GM19193 (cell line): ENCODE measurements around the gene PIK3C3.

Experiments
- POLR2A ChIP-seq: IDR thresholded peaks from 4 replicates; pipeline ENCODE4 v1.6.1; 2011; ENCODE audit not compliant: insufficient read depth, insufficient read length; ENCODE audit errors: extremely low read depth

The PIK3C3 gene

GRCh38 chr18:41954827-41955613 lies at the start of gene PIK3C3:
PIK3C3 (plus strand) TSS chr18:41955234; CDS start chr18:41955292, 58 bp downstream.
- TF ChIP-seq POLR2A, result peak; percentile 50

- TF ChIP-seq POLR2A, result no peak
Observed at GRCh38 chr18:41905786-41906527, 49.1 kb upstream of the PIK3C3 start.

- no peak for TF ChIP-seq POLR2A
Observed at GRCh38 chr18:41906528-41907146, 48.4 kb upstream of the PIK3C3 start.

GRCh38 chr18:41917181-41917580 lies 37.9 kb upstream of the PIK3C3 start:
- no peak for TF ChIP-seq POLR2A

- TF ChIP-seq POLR2A, result no peak
Observed at GRCh38 chr18:41921770-41922169, 33.3 kb upstream of the PIK3C3 start.

- TF ChIP-seq POLR2A, result no peak
Observed at GRCh38 chr18:41922176-41922575, 32.9 kb upstream of the PIK3C3 start.

- TF ChIP-seq POLR2A, result no peak
Observed at GRCh38 chr18:41922841-41923240, 32.2 kb upstream of the PIK3C3 start.

GRCh38 chr18:41923446-41923845 lies 31.6 kb upstream of the PIK3C3 start:
- TF ChIP-seq POLR2A, result no peak

GRCh38 chr18:41928581-41928980 lies 26.5 kb upstream of the PIK3C3 start:
- no peak for TF ChIP-seq POLR2A

- no peak for TF ChIP-seq POLR2A
Observed at GRCh38 chr18:41932899-41933298, 22.1 kb upstream of the PIK3C3 start.

- TF ChIP-seq POLR2A, result no peak
Observed at GRCh38 chr18:41933778-41934177, 21.3 kb upstream of the PIK3C3 start.

GRCh38 chr18:41936471-41937134 lies 18.4 kb upstream of the PIK3C3 start:
- no peak for TF ChIP-seq POLR2A

GRCh38 chr18:41938445-41938844 lies 16.6 kb upstream of the PIK3C3 start:
- TF ChIP-seq POLR2A, result no peak

- no peak for TF ChIP-seq POLR2A
Observed at GRCh38 chr18:41939326-41939725, 15.7 kb upstream of the PIK3C3 start.
